Keratinocyte (primary cell): ENCODE data around the gene RIOK1.

Experiments used
- CTCF ChIP-seq, 3 experiments: IDR thresholded peaks in 1 of 3; conservative IDR thresholded peaks in 1 of 3; optimal IDR thresholded peaks in 1 of 3; 2 replicates in 2 of 3; 3 replicates in 1 of 3; pipeline versions ENCODE3 to v1.5.1; 2011; ENCODE audit warnings: low read length in 3 of 3, mild to moderate bottlenecking in 3 of 3, moderate library complexity in 2 of 3, control low read depth in 1 of 3, inconsistent platforms in 1 of 3; ENCODE audit not compliant: insufficient read depth in 2 of 3; ENCODE audit errors: extremely low read depth in 1 of 3
- EZH2 ChIP-seq: IDR thresholded peaks from one replicate; pipeline ENCODE4 v1.6.1; 2012; ENCODE audit warnings: inconsistent platforms, mild to moderate bottlenecking, low read length, moderate library complexity

- TF ChIP-seq CTCF (optimal IDR thresholded peaks at IDR 0.05 in 1 of 3, IDR thresholded peaks at IDR 0.05 in 1 of 3, conservative IDR thresholded peaks at IDR 0.05 in 1 of 3; ENCODE audit: extremely low read depth in 1 of 3, insufficient read depth in 2 of 3, low read length in 3 of 3) (no peak), EZH2 (no peak)
These were observed 47.4 kb upstream of the RIOK1 start for GRCh38 chr6:7341989-7342742.
